Measurements from ENCODE around the gene CD180. TPM values are rescaled to one million over a fixed set of nuclear protein-coding genes. Genes with fewer than 3 reads are reported as not detected.

CD180 gene
- under 1 TPM; 0.75 to 0.88 TPM for total RNA-seq

DNA sequence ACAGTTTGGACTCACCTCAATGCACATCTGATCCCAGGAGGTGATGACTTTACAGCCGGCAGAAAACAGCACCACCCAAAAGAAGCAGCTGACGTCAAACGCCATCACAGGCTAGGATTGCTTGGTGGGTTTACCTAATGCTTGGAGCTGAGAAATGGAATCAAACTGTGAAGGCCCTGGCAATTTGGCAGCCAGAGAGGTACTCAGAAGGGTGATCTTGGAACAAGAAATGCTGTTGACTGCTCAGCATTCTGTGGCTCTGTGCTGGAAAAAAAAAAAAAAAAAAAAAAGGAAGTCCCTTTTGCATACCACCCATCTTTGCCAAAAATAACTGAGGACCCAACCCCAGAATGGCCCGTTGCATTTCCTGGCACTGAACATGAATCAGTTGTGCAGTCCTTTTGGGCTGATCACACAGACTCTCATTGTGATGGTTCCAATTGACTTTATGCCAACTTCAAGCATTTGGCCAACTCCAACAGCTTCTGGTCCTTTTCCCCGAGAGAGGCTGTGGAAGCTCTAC lies at the start of gene CD180:
CD180 (minus strand) TSS at position 263 of the 523 bp plus-strand sequence; CDS start at position 105, 158 bp downstream.
- ChIA-PET CTCF (interaction anchor here (2.2 kb wide), 1 partner anchor 30 kb away, joined by 5 read pairs; no protein-coding TSS in a partner anchor), POLR2A (interaction anchor here (1.0 to 2.4 kb wide), 3 partner anchors 11 to 32 kb away, joined by 4 to 10 read pairs (median 4); no protein-coding TSS in a partner anchor)
- Mint-ChIP-seq H3K27me3 (no peaks in the 10 kb centered on the region), H3K9me3 (peaks cover 20% of the 10 kb centered on the region), H3K27ac (no peak within 1 kb of the TSS), H3K4me1 (peaks cover 49% of the 10 kb centered on the region), H3K36me3 (ENCODE audit: low read depth) (peaks cover 33% of the 10 kb centered on the region), H3K4me3 (no peak within 1 kb of the TSS)
- no peak for DNase-seq

DNA sequence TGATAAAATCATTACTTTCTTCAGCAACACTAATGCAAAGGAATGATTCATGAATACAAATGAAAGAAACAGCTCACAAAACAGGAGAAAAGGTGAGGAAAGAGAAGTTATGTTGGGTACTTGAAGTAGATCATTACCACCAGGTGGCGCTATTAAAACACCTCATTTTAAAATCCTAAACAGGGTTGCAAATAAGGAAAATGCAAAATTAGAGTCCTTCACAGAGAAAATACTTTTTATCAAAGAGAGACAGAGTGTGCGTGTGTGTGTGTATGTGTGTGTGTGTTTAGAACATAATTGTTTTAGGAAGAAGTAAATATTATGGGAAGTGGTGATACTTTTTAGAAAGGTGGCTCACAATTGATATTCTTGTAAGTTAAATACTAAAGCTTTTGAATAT lies 49.5 kb upstream of the CD180 start:
- POLR2A ChIA-PET = interaction anchor here (2.0 kb wide), 1 partner anchor 24 kb away, joined by 6 read pairs; no protein-coding TSS in a partner anchor
- CTCF ChIA-PET = interaction anchor here (0.7 to 2.6 kb wide), 21 partner anchors 9 to 1025 kb away, joined by 3 to 13 read pairs (median 5); partner anchors contain the start of gene PIK3R1
- DNase-seq = no peak
- Mint-ChIP-seq H3K27me3 (no peaks in the 10 kb centered on the region), H3K4me3 (no peak overlapping the region), H3K36me3 (ENCODE audit: low read depth) (peaks cover 3% of the 10 kb centered on the region), H3K9me3 (peaks cover 5% of the 10 kb centered on the region), H3K27ac (no peak overlapping the region), H3K4me1 (peaks cover 17% of the 10 kb centered on the region)

DNA sequence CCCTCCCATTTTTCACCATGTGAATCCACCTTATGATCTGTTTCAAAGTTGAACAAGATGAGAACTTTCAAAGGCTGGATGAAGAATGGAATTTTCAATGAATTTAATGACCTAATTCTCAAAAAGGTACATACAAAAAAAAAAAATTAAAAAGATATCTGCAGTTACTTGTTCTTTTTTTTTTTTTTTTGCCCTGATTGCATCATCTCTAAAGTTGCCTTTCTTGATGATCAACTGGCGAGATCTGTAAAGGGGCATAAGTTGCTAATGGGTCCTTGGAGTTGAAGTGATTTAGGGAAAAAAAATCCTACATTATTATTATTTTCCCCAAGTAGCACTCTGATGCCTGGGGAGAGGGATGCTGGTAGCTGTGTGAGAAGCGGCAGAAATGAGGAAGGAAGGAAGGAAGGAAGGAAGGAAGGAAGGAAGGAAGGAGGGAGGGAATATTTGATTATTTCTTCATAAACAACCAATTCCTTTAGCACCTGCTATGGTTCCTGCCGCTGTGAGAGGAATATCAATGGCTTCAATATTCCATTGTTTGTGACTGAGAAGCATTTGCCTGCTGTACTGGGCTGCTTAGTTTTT lies 48.8 kb upstream of the CD180 start:
- peaks cover 20% of the 10 kb centered on the region for H3K4me1 Mint-ChIP-seq
- no peak for DNase-seq
- peaks cover 3% of the 10 kb centered on the region for H3K36me3 Mint-ChIP-seq (ENCODE audit: low read depth)
- ChIA-PET CTCF (interaction anchor here (0.7 to 2.6 kb wide), 15 partner anchors 10 to 1025 kb away, joined by 3 to 13 read pairs (median 5); partner anchors contain the start of gene PIK3R1), POLR2A (interaction anchor here (2.0 kb wide), 1 partner anchor 23 kb away, joined by 6 read pairs; no protein-coding TSS in a partner anchor)
- H3K27ac Mint-ChIP-seq = no peak overlapping the region
- no peaks in the 10 kb centered on the region for H3K27me3 Mint-ChIP-seq
- peaks cover 5% of the 10 kb centered on the region for H3K9me3 Mint-ChIP-seq
- no peak overlapping the region for H3K4me3 Mint-ChIP-seq

DNA sequence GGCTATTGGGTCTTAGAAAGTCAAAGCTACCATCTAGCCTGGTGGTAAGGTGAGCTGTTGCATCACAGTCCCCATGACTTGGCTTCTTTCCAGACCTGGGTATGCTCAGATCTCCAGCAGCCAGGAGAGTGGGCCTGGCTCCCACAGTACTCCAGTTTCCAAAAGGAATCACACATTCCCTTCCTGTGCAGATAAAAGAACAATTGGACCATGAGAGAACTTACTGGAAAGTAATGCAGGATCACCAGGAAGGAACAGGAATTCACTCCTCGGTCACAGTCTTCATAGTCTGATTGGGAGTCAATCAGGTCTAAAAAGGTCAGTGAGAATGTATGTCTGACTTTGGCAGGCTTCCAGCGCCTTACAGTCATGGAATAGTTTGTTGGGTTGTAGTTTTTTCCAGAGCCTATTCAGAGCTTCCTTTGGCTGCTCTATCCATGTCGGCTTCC lies 47.8 kb upstream of the CD180 start:
- Mint-ChIP-seq H3K9me3 (peaks cover 3% of the 10 kb centered on the region), H3K4me3 (no peak overlapping the region), H3K36me3 (ENCODE audit: low read depth) (peaks cover 3% of the 10 kb centered on the region), H3K4me1 (peaks cover 20% of the 10 kb centered on the region), H3K27ac (no peak overlapping the region), H3K27me3 (no peaks in the 10 kb centered on the region)
- DNase-seq = no peak
- ChIA-PET POLR2A (interaction anchor here (1.0 to 2.0 kb wide), 3 partner anchors 22 to 77 kb away, joined by 3 to 6 read pairs (median 6); no protein-coding TSS in a partner anchor), CTCF (interaction anchor here (1.0 kb wide), 2 partner anchors 601 to 1009 kb away, joined by 3 read pairs; no protein-coding TSS in a partner anchor)

DNA sequence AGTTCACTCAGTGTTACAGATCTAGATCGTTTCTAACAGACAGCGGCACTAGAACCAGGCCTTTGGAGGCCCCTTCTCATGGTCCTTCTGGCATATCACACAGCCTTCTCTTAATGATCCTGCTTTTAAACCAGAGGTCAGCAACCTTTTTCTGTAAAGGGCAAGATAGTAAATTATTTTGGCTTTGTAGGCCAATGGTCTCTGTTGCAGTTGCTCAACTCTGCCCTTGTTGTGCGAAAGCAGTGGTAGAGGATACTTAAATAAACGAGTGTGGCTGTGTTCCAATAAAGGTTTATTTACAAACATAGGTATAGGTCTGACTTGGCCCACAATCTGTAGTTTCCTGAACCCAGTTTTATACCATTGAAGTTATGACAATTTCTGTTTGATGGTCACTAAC lies 47.3 kb upstream of the CD180 start:
- no peak for DNase-seq
- Mint-ChIP-seq H3K27ac (no peak overlapping the region), H3K9me3 (peaks cover 3% of the 10 kb centered on the region), H3K4me3 (no peak overlapping the region), H3K4me1 (peaks cover 20% of the 10 kb centered on the region), H3K27me3 (no peaks in the 10 kb centered on the region), H3K36me3 (ENCODE audit: low read depth) (peaks cover 3% of the 10 kb centered on the region)
- POLR2A ChIA-PET = interaction anchor here (1.0 to 1.2 kb wide), 2 partner anchors 27 to 76 kb away, joined by 3 to 6 read pairs; no protein-coding TSS in a partner anchor
- CTCF ChIA-PET = interaction anchor here (1.0 kb wide), 2 partner anchors 600 to 1009 kb away, joined by 3 read pairs; no protein-coding TSS in a partner anchor

DNA sequence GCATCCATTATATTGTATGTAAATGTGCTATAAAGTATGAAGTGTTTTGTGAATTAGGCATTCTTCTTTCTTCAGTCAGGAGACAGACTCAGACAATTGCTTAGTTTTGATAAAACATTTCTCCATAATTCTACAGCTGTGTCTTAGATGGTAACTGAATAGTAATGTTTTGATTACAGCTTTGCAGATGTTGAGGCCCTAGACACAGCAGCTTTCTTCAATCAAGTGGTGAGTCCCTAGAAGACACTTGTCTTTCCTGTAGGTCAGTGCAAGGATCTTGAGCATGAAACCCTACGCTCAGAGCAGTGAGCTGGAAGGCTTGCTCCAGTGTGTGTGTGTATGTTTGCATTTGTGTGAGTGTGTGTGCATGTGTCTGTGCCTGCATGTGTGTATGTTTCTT lies 46.8 kb upstream of the CD180 start:
- no peak for DNase-seq
- no peaks in the 10 kb centered on the region for H3K27me3 Mint-ChIP-seq
- CTCF ChIA-PET = interaction anchor here (1.0 to 1.1 kb wide), 2 partner anchors 136 to 600 kb away, joined by 3 read pairs; no protein-coding TSS in a partner anchor
- H3K9me3 Mint-ChIP-seq = peaks cover 3% of the 10 kb centered on the region
- POLR2A ChIA-PET = no interaction called here
- no peak overlapping the region for H3K4me3 Mint-ChIP-seq
- H3K36me3 Mint-ChIP-seq (ENCODE audit: low read depth) = peaks cover 3% of the 10 kb centered on the region
- H3K27ac Mint-ChIP-seq = no peak overlapping the region
- H3K4me1 Mint-ChIP-seq = peaks cover 15% of the 10 kb centered on the region

DNA sequence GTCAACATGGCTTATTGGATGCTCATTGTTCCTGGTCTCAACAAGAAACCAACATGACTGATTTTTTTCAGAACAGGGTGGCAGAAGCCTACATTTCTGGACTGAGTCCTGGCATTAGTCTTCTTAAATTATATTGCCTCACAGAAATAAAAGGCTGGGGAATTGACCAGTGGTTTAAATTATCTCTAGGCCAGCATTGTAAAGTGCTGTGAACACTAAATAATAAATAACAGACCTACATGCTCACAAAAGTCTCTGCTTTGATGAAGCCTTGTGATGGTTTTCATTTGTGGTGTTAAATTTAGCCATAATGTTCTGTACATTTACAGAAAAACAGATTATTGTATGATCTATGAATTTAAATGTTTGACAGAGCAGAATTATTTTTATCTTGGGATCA lies 44.7 kb upstream of the CD180 start:
- H3K4me3 Mint-ChIP-seq = no peak overlapping the region
- H3K4me1 Mint-ChIP-seq = peaks cover 13% of the 10 kb centered on the region
- H3K36me3 Mint-ChIP-seq (ENCODE audit: low read depth) = peaks cover 3% of the 10 kb centered on the region
- H3K27me3 Mint-ChIP-seq = no peaks in the 10 kb centered on the region
- CTCF ChIA-PET = no interaction called here
- no peak for DNase-seq
- POLR2A ChIA-PET = no interaction called here
- no peak overlapping the region for H3K27ac Mint-ChIP-seq
- peaks cover 3% of the 10 kb centered on the region for H3K9me3 Mint-ChIP-seq

DNA sequence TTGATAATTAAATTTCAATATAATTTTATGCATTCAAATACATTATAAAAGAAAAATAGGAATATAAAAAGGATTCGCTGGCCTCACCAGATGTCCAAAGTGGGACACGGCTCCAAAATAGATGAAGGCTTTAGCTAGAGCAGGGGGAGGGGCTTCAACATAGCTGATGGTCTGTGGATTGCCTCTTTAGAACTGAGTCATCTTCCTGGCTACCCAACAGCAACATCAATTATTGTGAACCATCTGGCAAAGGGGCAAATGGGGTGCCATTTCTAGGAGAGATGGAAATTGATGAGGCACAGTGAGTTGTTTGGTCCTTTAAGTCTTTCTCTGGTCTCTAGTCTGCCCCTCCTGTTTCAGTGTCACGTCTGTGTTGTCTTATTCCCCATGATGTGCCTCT lies 44.2 kb upstream of the CD180 start:
- Mint-ChIP-seq H3K4me1 (peaks cover 13% of the 10 kb centered on the region), H3K4me3 (no peak overlapping the region), H3K36me3 (ENCODE audit: low read depth) (peaks cover 3% of the 10 kb centered on the region), H3K9me3 (peaks cover 3% of the 10 kb centered on the region), H3K27me3 (no peaks in the 10 kb centered on the region), H3K27ac (no peak overlapping the region)
- ChIA-PET POLR2A (no interaction called here), CTCF (no interaction called here)
- DNase-seq = no peak

DNA sequence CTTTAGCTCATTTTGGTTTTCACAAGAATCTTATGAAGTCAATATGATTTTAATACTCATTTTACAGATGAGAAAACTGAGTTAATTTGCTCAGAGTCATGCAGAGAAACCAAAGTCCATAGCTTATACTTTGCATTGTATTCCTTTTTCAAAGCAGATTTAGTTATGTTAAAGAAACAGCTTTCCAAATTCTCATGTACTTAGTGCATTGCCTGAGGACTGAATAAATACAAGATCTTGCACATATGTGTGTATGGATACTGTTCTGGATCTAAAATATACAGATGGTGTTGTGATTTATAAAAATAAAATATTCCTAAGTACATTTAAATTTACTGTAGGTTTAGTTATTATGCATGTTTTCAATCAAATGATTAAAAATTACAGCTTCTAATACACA lies 43.5 kb upstream of the CD180 start:
- Mint-ChIP-seq H3K9me3 (peaks cover 3% of the 10 kb centered on the region), H3K4me1 (peaks cover 10% of the 10 kb centered on the region), H3K36me3 (ENCODE audit: low read depth) (peaks cover 3% of the 10 kb centered on the region), H3K27ac (no peak overlapping the region), H3K27me3 (peaks cover 2% of the 10 kb centered on the region), H3K4me3 (no peak overlapping the region)
- CTCF ChIA-PET = no interaction called here
- no peak for DNase-seq
- POLR2A ChIA-PET = interaction anchor here (1.3 kb wide), 1 partner anchor 74 kb away, joined by 3 read pairs; no protein-coding TSS in a partner anchor

DNA sequence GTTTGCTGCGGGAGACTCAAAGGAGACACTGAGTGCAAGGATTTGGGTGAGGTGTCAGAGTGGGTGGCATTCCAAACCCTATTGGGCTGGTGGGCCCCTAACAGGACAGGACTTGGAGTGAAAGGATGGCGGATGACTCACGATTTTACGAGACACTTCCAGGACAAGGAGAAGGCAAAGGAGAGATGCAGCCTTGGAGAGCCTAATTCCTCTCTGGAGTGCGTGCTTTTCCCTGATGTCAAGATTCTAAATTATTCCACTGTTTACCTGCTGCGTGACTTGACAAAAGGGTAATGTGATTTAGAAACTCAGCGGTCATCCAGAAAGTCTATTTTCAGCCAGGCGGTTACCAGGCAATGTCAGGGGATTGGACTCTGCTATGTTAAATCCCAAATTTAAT lies 41.6 kb upstream of the CD180 start:
- ChIA-PET CTCF (no interaction called here), POLR2A (no interaction called here)
- peaks cover 4% of the 10 kb centered on the region for H3K27me3 Mint-ChIP-seq
- H3K27ac Mint-ChIP-seq = no peak overlapping the region
- peaks cover 3% of the 10 kb centered on the region for H3K36me3 Mint-ChIP-seq (ENCODE audit: low read depth)
- H3K4me3 Mint-ChIP-seq = no peak overlapping the region
- H3K9me3 Mint-ChIP-seq = peaks cover 3% of the 10 kb centered on the region
- peaks cover 8% of the 10 kb centered on the region for H3K4me1 Mint-ChIP-seq
- no peak for DNase-seq

DNA sequence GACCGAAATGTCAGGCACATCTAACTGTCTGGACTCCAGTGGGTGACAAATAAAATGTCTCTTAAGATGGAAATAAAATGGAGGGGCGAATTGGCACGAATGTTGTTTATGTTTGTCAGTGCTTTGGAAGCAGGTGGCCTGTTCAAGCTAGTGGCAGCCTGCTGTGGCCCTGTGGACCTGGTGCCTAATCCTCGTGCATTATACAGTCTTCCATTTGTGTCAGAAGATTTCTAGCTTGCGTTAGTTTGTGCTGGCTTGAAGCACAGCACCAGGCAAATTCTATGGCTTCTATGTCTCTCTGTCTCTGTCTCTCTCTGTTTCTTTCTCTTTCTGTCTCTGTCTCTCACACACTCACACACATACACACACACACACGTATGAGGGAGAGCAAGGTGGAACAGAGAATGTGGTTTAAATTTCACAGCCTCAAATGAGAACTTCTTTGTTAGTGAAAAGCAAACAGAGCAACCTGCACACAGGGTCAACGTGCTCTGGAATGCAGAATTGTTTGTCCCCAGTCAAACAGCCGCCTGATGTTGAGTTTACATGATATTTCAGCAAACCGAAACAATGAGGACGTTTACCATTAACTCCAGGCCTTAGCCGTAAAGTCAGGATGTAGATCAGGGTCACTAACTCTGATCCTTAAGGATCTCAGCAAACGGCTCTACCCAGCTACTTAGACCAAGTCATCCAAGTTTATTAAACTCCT lies 39.0 kb upstream of the CD180 start:
- CTCF ChIA-PET = interaction anchor here (2.0 kb wide), 1 partner anchor 11 kb away, joined by 8 read pairs; no protein-coding TSS in a partner anchor

DNA sequence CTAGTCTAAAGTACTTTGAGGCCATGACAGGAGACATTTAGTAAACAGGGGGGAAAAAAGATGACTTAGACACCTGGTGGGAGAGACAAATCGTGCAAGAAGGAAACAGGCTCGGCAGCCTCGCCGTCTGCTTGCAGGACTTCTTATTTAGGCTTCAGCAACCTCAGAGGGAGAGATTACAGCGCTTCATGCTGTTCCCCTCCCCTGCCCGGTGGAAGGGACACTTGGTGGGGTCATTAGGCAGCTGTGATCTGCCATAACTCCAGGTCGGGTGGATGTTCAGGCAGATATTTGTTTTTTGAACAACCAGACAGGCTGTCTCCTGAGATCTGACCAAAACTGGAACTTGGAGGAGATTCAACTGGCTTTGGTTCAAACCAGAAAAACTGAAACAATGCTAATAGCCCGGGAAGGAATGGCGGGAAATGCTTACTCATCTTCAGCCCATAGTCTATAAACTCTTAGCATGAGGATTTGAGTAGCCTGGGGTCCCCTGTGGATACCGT lies 38.1 kb upstream of the CD180 start:
- Mint-ChIP-seq H3K27me3 (peaks cover 4% of the 10 kb centered on the region), H3K27ac (no peak overlapping the region), H3K4me3 (no peak overlapping the region), H3K36me3 (ENCODE audit: low read depth) (no peaks in the 10 kb centered on the region), H3K9me3 (peaks cover 3% of the 10 kb centered on the region), H3K4me1 (no peaks in the 10 kb centered on the region)
- ChIA-PET POLR2A (no interaction called here), CTCF (interaction anchor here (2.0 kb wide), 1 partner anchor 12 kb away, joined by 8 read pairs; no protein-coding TSS in a partner anchor)
- DNase-seq = no peak

More for the DNA sequence above, 39.0 kb upstream of the CD180 start:
- Mint-ChIP-seq H3K27ac (no peak overlapping the region), H3K4me1 (no peaks in the 10 kb centered on the region), H3K9me3 (peaks cover 3% of the 10 kb centered on the region), H3K4me3 (no peak overlapping the region), H3K27me3 (peaks cover 4% of the 10 kb centered on the region), H3K36me3 (ENCODE audit: low read depth) (no peaks in the 10 kb centered on the region)
- POLR2A ChIA-PET = no interaction called here
- DNase-seq = no peak

DNA sequence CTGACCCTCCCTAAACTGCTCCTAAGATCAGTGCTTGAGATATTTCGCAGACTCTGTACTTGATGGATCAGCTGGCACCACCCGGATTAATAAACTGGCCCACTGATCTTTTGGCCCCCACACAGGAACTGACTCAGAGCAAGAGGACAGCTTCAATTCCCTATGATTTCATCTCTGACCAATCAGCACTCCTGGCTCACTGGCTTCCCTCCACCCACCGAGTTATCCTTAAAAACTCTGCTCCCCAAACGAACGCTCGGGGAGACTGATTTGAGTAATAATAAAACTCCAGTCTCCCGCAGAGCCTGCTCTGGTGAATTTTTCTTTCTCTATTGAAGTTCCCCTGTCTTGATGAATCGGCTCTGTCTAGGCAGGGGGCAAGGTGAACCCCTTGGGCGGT lies 36.5 kb upstream of the CD180 start:
- POLR2A ChIA-PET = no interaction called here

More for the DNA sequence above, 36.5 kb upstream of the CD180 start:
- Mint-ChIP-seq H3K4me3 (no peak overlapping the region), H3K27me3 (peaks cover 6% of the 10 kb centered on the region), H3K27ac (no peak overlapping the region), H3K9me3 (peaks cover 3% of the 10 kb centered on the region), H3K36me3 (ENCODE audit: low read depth) (no peaks in the 10 kb centered on the region), H3K4me1 (no peaks in the 10 kb centered on the region)
- CTCF ChIA-PET = interaction anchor here (0.5 to 1.6 kb wide), 3 partner anchors 13 to 1802 kb away, joined by 3 to 5 read pairs (median 3); no protein-coding TSS in a partner anchor
- no peak for DNase-seq

Data from activated CD4-positive, alpha-beta memory T cell treated with anti-CD3 and anti-CD28 coated beads, Interleukin-2, amount 10 ng/mL, durations not matched to agents 7 days and 5 days (primary cell).